CD4-positive, alpha-beta T cell (primary cell): ENCODE data around the gene SIN3B. TPM values are rescaled to one million over a fixed set of nuclear protein-coding genes. Genes with fewer than 3 reads are reported as not detected.

ENCODE experiments used
- ATAC-seq: fragments of 200-7000 bp; cut with Tn5 transposase; one replicate; pipeline ENCODE4 v1.10.0; 2022; ENCODE audit warnings: mild to moderate bottlenecking; ENCODE audit not compliant: poor library complexity
- CTCF ChIA-PET: fragments of 350-600 bp; sonication (Branson Sonifier 250); formaldehyde crosslinking; loops from one replicate; lab custom pipeline; 2021; ENCODE audit warnings: antibody characterized with exemption, inconsistent platforms; lab: Charles Lee
- POLR2A ChIA-PET: fragments of 350-600 bp; sonication (Branson Sonifier 250); formaldehyde crosslinking; loops from one replicate; lab custom pipeline; 2021; ENCODE audit warnings: antibody characterized with exemption, inconsistent platforms; lab: Charles Lee
- DNase-seq, 14 experiments: peaks; one replicate each; pipeline ENCODE4 v3.0.0-alpha.2; 2013 to 2020; ENCODE audit warnings: mixed read lengths in 2 of 14
- H3K27ac ChIP-seq, 2 donors: one replicate each; pipeline versions ENCODE4 v1.5.1 to v1.7.0; 2013; ENCODE audit warnings: low read length in 2 of 2, low read depth in 1 of 2, mild to moderate bottlenecking in 1 of 2
- H3K27me3 ChIP-seq, 2 experiments: 1 replicate in 1 of 2; 2 replicates in 1 of 2; pipeline versions ENCODE4 v1.6.1 to v1.7.0; 2013; ENCODE audit warnings: low read length in 2 of 2, control low read depth in 1 of 2, mild to moderate bottlenecking in 1 of 2, moderate library complexity in 1 of 2; ENCODE audit not compliant: insufficient read depth in 2 of 2, control insufficient read depth in 1 of 2
- H3K36me3 ChIP-seq: one replicate; pipeline ENCODE4 v1.6.1; 2013; ENCODE audit warnings: low read length, control low read depth; ENCODE audit not compliant: insufficient read depth
- H3K4me1 ChIP-seq: one replicate; pipeline ENCODE4 v1.6.1; 2013; ENCODE audit warnings: low read length, control low read depth; ENCODE audit not compliant: insufficient read depth
- H3K4me3 ChIP-seq: one replicate; pipeline ENCODE4 v1.5.1; 2013; ENCODE audit warnings: mild to moderate bottlenecking, low read length, moderate library complexity
- H3K9me3 ChIP-seq, 2 experiments: 1 replicate in 1 of 2; 2 replicates in 1 of 2; pipeline versions ENCODE4 v1.6.1 to v1.7.0; 2013; ENCODE audit warnings: low read length in 2 of 2, mild to moderate bottlenecking in 2 of 2, control low read depth in 1 of 2, moderate library complexity in 1 of 2; ENCODE audit not compliant: control insufficient read depth in 1 of 2, insufficient read depth in 1 of 2
- H3K27ac Mint-ChIP-seq: one replicate; pipeline ENCODE4 v1.8.0; 2020; ENCODE audit warnings: mixed read lengths
- H3K27me3 Mint-ChIP-seq: one replicate; pipeline ENCODE4 v1.8.0; 2021; ENCODE audit warnings: mixed read lengths
- H3K36me3 Mint-ChIP-seq: one replicate; pipeline ENCODE4 v1.8.0; 2021; ENCODE audit warnings: low read depth, mixed read lengths
- H3K4me1 Mint-ChIP-seq: one replicate; pipeline ENCODE4 v1.8.0; 2021; ENCODE audit warnings: low read depth, mixed read lengths
- H3K4me3 Mint-ChIP-seq: one replicate; pipeline ENCODE4 v1.8.0; 2020; ENCODE audit warnings: mild to moderate bottlenecking, mixed read lengths
- H3K9me3 Mint-ChIP-seq: one replicate; pipeline ENCODE4 v1.8.0; 2020; ENCODE audit warnings: mixed read lengths
- CTCF ChIP-seq: fragments of 200-600 bp; IDR thresholded peaks from one replicate; pipeline ENCODE4 v1.8.0; 2022; ENCODE audit warnings: antibody characterized with exemption, mild to moderate bottlenecking
- intact Hi-C, 2 experiments: fragments of 100-400 bp; cut with DNase I in 1 of 2; cut with micrococcal nuclease in 1 of 2; formaldehyde crosslinking; loops; one replicate each; pipeline versions ENCODE4 v1.15.1 to v1.9.0; 2023 to 2025; cut with DNase I, micrococcal nuclease
- total RNA-seq, 174 experiments: library from RNA in 2 of 174; stranded (reverse) in 2 of 174; gene quantifications; one replicate each; pipeline ENCODE4 v1.2.3 and lab custom pipeline; 2021 to 2026

The SIN3B gene
- total RNA-seq, 2 experiments from 2014 or later = 52.4 to 53.7 TPM

GRCh38 chr19:16915135-16915534, 85.9 kb downstream of the SIN3B start:
- H3K36me3 ChIP-seq = no peaks in the 10 kb centered on the region
- Mint-ChIP-seq H3K4me1 (no peaks in the 10 kb centered on the region), H3K9me3 (peaks cover 12% of the 10 kb centered on the region), H3K4me3 (no peak overlapping the region), H3K27me3 (peaks cover 24% of the 10 kb centered on the region), H3K36me3 (no peaks in the 10 kb centered on the region), H3K27ac (no peak overlapping the region)
- intact Hi-C loops = no loop called here
- peaks cover 0 to 3% of the 10 kb centered on the region in 2 experiments for H3K27me3 ChIP-seq
- no peak overlapping the region for H3K4me3 ChIP-seq
- H3K9me3 ChIP-seq = peaks cover 32 to 34% of the 10 kb centered on the region in 2 experiments
- no peaks in the 10 kb centered on the region for H3K4me1 ChIP-seq
- ChIA-PET POLR2A (no interaction called here), CTCF (no interaction called here)
- H3K27ac ChIP-seq = no peak overlapping the region
- no peak for ATAC-seq
- no peak for TF ChIP-seq CTCF
- no peak for DNase-seq

- H3K4me1 Mint-ChIP-seq = no peaks in the 10 kb centered on the region
- Histone ChIP-seq H3K4me1 (no peaks in the 10 kb centered on the region), H3K9me3 (peaks cover 32 to 34% of the 10 kb centered on the region in 2 experiments), H3K4me3 (no peak overlapping the region), H3K27ac (no peak overlapping the region), H3K27me3 (peaks cover 0 to 3% of the 10 kb centered on the region in 2 experiments), H3K36me3 (no peaks in the 10 kb centered on the region)
- H3K36me3 Mint-ChIP-seq = no peaks in the 10 kb centered on the region
- ATAC-seq (no peak), DNase-seq (no peak)
- peaks cover 12% of the 10 kb centered on the region for H3K9me3 Mint-ChIP-seq
- no peak for TF ChIP-seq CTCF
- no peak overlapping the region for H3K27ac Mint-ChIP-seq
- no peak overlapping the region for H3K4me3 Mint-ChIP-seq
- CTCF ChIA-PET = no interaction called here
- intact Hi-C loops = no loop called here
- POLR2A ChIA-PET = no interaction called here
- H3K27me3 Mint-ChIP-seq = peaks cover 24% of the 10 kb centered on the region
Observed at GRCh38 chr19:16915734-16916133, 86.5 kb downstream of the SIN3B start.

GRCh38 chr19:16917401-16917800, 88.2 kb downstream of the SIN3B start:
- ChIA-PET POLR2A (no interaction called here), CTCF (no interaction called here)
- Histone ChIP-seq H3K27me3 (peaks cover 0 to 3% of the 10 kb centered on the region in 2 experiments), H3K4me1 (no peaks in the 10 kb centered on the region), H3K4me3 (no peak overlapping the region), H3K9me3 (peaks cover 31 to 32% of the 10 kb centered on the region in 2 experiments), H3K27ac (no peak overlapping the region), H3K36me3 (no peaks in the 10 kb centered on the region)
- ATAC-seq = no peak
- intact Hi-C loops = no loop called here
- no peak for TF ChIP-seq CTCF
- no peaks in the 10 kb centered on the region for H3K36me3 Mint-ChIP-seq
- H3K27ac Mint-ChIP-seq = no peak overlapping the region
- no peak overlapping the region for H3K4me3 Mint-ChIP-seq
- DNase-seq = no peak
- H3K4me1 Mint-ChIP-seq = no peaks in the 10 kb centered on the region
- peaks cover 26% of the 10 kb centered on the region for H3K27me3 Mint-ChIP-seq
- H3K9me3 Mint-ChIP-seq = peaks cover 9% of the 10 kb centered on the region
